K562 (cell line): ENCODE measurements around the gene C16orf96. TPM values are rescaled to one million over a fixed set of nuclear protein-coding genes. Genes with fewer than 3 reads are reported as not detected.
A peak's percentile ranks its signal among the peaks of the same experiment; 100 is the strongest.

Experiments used
- ATAC-seq: fragments of 200-7000 bp; cut with Tn5 transposase; 3 replicates; pipeline ENCODE4 v1.9.1; 2020; ENCODE audit warnings: moderate library complexity
- BruUV-seq: library from RNA; stranded (reverse); fragments of 400-500 nt; replicated peaks from 2 replicates; lab custom pipeline; 2021; lab: Mats Ljungman, UMichigan
- CTCF ChIA-PET: fragments of 300-600 bp; formaldehyde crosslinking; extraction: SDS; loops from one replicate; lab custom pipeline; 2021; ENCODE audit warnings: low intra/inter-chr PET ratio; lab: Yijun Ruan, JAX
- POLR2A ChIA-PET: fragments of 300-600, 350-650 bp; sonication (Branson Sonifier 250); formaldehyde crosslinking; extraction: SDS; loops from one replicate; lab custom pipeline; 2021; ENCODE audit warnings: antibody characterized with exemption, inconsistent platforms; lab: Yijun Ruan, JAX
- DNase-seq, 4 experiments: peaks; one replicate each; pipeline versions ENCODE4 v3.0.0 to v3.0.0-alpha.2; 2011 to 2018; ENCODE audit warnings: low spot score in 3 of 4, mixed read lengths in 3 of 4; ENCODE audit errors: extremely low read depth in 1 of 4
- FAIRE-seq: peaks from 2 replicates; lab custom pipeline; 2011; peaks lifted over from hg19 to GRCh38; lab: Jason Lieb, UNC
- H2AFZ ChIP-seq: 2 replicates; pipeline ENCODE4 v1.6.0; 2011; ENCODE audit warnings: low read depth, low read length, control low read depth, inconsistent platforms
- H3K27ac ChIP-seq: fragments of 200-600 bp; 3 replicates; pipeline ENCODE4 v1.8.0; 2011; ENCODE audit warnings: low read depth, mild to moderate bottlenecking, control low read depth, inconsistent platforms, low read length, moderate library complexity, mixed read lengths; ENCODE audit errors: extremely low read depth
- H3K27me3 ChIP-seq, 2 experiments: fragments of 300-600 bp in 1 of 2; 2 replicates in 1 of 2; 3 replicates in 1 of 2; pipeline versions ENCODE4 v1.6.0 to v1.8.0; 2011; ENCODE audit warnings: inconsistent platforms in 2 of 2, low read length in 2 of 2, mild to moderate bottlenecking in 1 of 2, mixed read lengths in 1 of 2, moderate library complexity in 1 of 2; ENCODE audit not compliant: control insufficient read depth in 2 of 2, insufficient read depth in 2 of 2
- H3K36me3 ChIP-seq: fragments of 300-600 bp; 3 replicates; pipeline ENCODE4 v1.8.0; 2011; ENCODE audit warnings: mild to moderate bottlenecking, low read length, inconsistent platforms; ENCODE audit not compliant: control insufficient read depth, insufficient read depth
- H3K4me1 ChIP-seq, 2 experiments: fragments of 200-600 bp in 1 of 2; replicated peaks in 1 of 2; 2 replicates in 1 of 2; 3 replicates in 1 of 2; pipeline versions ENCODE4 v1.5.1 to v1.8.0; 2011; ENCODE audit warnings: inconsistent platforms in 2 of 2, low read length in 2 of 2, mild to moderate bottlenecking in 1 of 2, mixed read lengths in 1 of 2, moderate library complexity in 1 of 2; ENCODE audit not compliant: control insufficient read depth in 2 of 2, insufficient read depth in 2 of 2
- H3K4me2 ChIP-seq: 2 replicates; pipeline ENCODE4 v1.6.1; 2011; ENCODE audit warnings: low read length, control low read depth, inconsistent platforms, mixed read lengths; ENCODE audit not compliant: insufficient read depth
- H3K4me3 ChIP-seq: fragments of 200-600 bp; sonication (generic), shearing (Covaris generic); 2 replicates; pipeline ENCODE4 v1.5.1; 2016; ENCODE audit warnings: control low read depth, inconsistent platforms
- H3K79me2 ChIP-seq: fragments of 200-600 bp; 3 replicates; pipeline ENCODE4 v1.8.0; 2011; ENCODE audit warnings: low read length, inconsistent platforms; ENCODE audit not compliant: control insufficient read depth, insufficient read depth
- H3K9ac ChIP-seq, 2 experiments: 2 replicates each; pipeline versions ENCODE4 v1.6.0 to v1.6.1; 2011; ENCODE audit warnings: low read depth in 2 of 2, low read length in 2 of 2, control low read depth in 1 of 2, inconsistent platforms in 1 of 2, mild to moderate bottlenecking in 1 of 2, mixed read lengths in 1 of 2; ENCODE audit not compliant: insufficient read depth in 1 of 2
- H3K9me1 ChIP-seq: one replicate; pipeline ENCODE4 v1.6.0; 2011; ENCODE audit warnings: inconsistent platforms, mild to moderate bottlenecking, low read length, moderate library complexity; ENCODE audit not compliant: control insufficient read depth, insufficient read depth
- H3K9me3 ChIP-seq: replicated peaks from 2 replicates; pipeline ENCODE4 v1.5.1; 2011; ENCODE audit warnings: low read depth, low read length, inconsistent platforms; ENCODE audit not compliant: control insufficient read depth, insufficient read depth
- H4K20me1 ChIP-seq: replicated peaks from 2 replicates; pipeline ENCODE4 v1.6.1; 2011; ENCODE audit warnings: low read length, inconsistent platforms, mixed read lengths; ENCODE audit not compliant: control insufficient read depth, insufficient read depth
- NONO ChIP-seq, 2 experiments: fragments of 200-400 bp in 1 of 2; fragments of 450-650 bp in 1 of 2; formaldehyde crosslinking in 1 of 2; IDR thresholded peaks; 2 replicates each; pipeline ENCODE4 v1.6.1; 2017; ENCODE audit warnings: low read depth in 2 of 2, mild to moderate bottlenecking in 2 of 2, moderate library complexity in 2 of 2, low read length in 1 of 2
- XRCC3 ChIP-seq: fragments of 450-650 bp; IDR thresholded peaks from 2 replicates; pipeline ENCODE4 v1.6.1; 2017; ENCODE audit warnings: mild to moderate bottlenecking, moderate library complexity
- ZNF121 ChIP-seq: sonication (generic); formaldehyde crosslinking; conservative IDR thresholded peaks from 2 replicates; pipeline ENCODE4 v1.8.0; 2022; ENCODE audit warnings: missing genetic modification reagents
- ZNF263 ChIP-seq: sonication (generic); formaldehyde crosslinking; IDR thresholded peaks from 2 replicates; pipeline ENCODE4 v1.8.0; 2022; ENCODE audit warnings: mild to moderate bottlenecking, missing genetic modification reagents, borderline replicate concordance
- ZNF644 ChIP-seq: fragments of 200-800 bp; sonication (Bioruptor generic); IDR thresholded peaks from 2 replicates; pipeline ENCODE4 v1.6.1; 2016; ENCODE audit warnings: low read depth, missing genetic modification characterization, missing compliant biosample characterization
- WGBS: fragments of 100-300 bp; shearing (Covaris generic); methylation state at CpG from one replicate; pipeline ENCODE4 v1.1.6; 2016; ENCODE audit warnings: low coverage, mixed read lengths; ENCODE audit not compliant: insufficient coverage; ENCODE audit errors: missing lambda C conversion rate; 5-methylcytosine and 5-hydroxymethylcytosine counted together
- in situ Hi-C: fragments of 300-500 bp; cut with MboI; formaldehyde crosslinking; loops from 4 replicates; pipeline ENCODE4 v1.15.0; 2018; ENCODE audit warnings: inconsistent platforms, mixed read lengths
- intact Hi-C: fragments of 100-400 bp; cut with micrococcal nuclease; formaldehyde crosslinking; loops from 2 replicates; pipeline ENCODE4 v1.14.2; 2022
- polyA plus RNA-seq, 8 experiments: library from polyadenylated mRNA; depleted of rRNA in 4 of 8; stranded (reverse) in 5 of 8; unstranded in 3 of 8; fragments of >200 nt; fragmentation: Nextera tagmentation in 2 of 8; fragmentation: Illumina TruSeq in 1 of 8; extraction: Ambion mirVana in 2 of 8; extraction: Trizol in 1 of 8; gene quantifications; 2 replicates each; pipeline versions ENCODE4 v1.2.1 to v1.2.3, GENCODE V29; 2011 to 2014; ENCODE audit warnings: inconsistent platforms in 1 of 8, missing spikeins in 1 of 8
- total RNA-seq, 7 experiments: library from RNA; depleted of rRNA in 6 of 7; stranded (reverse); fragments of >200 nt in 6 of 7; fragmentation: Illumina TruSeq in 2 of 7; extraction: Trizol in 2 of 7; gene quantifications; 2 replicates each; pipeline versions ENCODE4 v1.2.1 to v1.2.3, GENCODE V29; 2011 to 2021; ENCODE audit warnings: low replicate concordance in 1 of 7
- TF ChIP-seq, protein P1 (sequence below): fragments of 450-650 bp; IDR thresholded peaks from 2 replicates; pipeline ENCODE4 v1.6.1; 2016; ENCODE audit warnings: missing biosample characterization, missing genetic modification characterization

The C16orf96 gene
- total and polyA plus RNA-seq, 9 of the 15 experiments (the other 6 are each of a cell fraction or from before 2014, with no cell fraction given) = not detected

DNA sequence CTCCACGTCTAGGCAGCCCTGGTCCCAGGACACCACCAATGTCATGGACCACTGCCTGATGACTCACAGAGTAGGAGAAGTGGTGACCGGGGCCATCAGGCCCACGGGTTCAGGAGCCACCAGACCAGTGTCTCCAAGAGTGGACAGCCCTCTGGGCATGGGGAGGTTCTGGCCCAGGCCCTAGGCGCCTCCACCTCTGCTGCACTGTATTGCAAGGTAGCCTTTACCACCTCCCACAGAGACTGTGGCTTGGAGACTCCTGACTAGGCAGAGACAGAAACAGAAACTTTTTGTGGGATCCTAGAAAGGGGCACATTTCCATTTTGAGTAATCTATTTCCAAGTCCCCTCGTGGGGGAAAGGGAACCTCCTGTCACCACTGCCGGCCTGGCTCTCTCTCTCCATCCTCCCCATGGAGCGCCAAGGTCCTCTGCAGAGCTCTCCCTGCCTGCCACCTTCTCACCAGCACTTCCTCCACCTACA lies 20.5 kb upstream of the C16orf96 start:
- no peak for TF ChIP-seq ZNF121 (CRISPR knock-in tag)
- 0 out of 2 replicates have a peak, but pooled peaks have one; percentile 43 for TF ChIP-seq ZNF263 (CRISPR knock-in tag)
- in situ Hi-C loops = no loop called here
- H3K4me1 ChIP-seq = peaks cover 0 to 17% of the 10 kb centered on the region in 2 experiments; a peak in 2 of 5 replicates
- BruUV-seq = no TSS peak
- no peak overlapping the region for H3K4me3 ChIP-seq
- no peaks in the 10 kb centered on the region for H3K79me2 ChIP-seq
- H3K27me3 ChIP-seq = peaks cover 10 to 36% of the 10 kb centered on the region in 2 experiments; a peak in 4 of 5 replicates
- intact Hi-C loops = no loop called here
- H4K20me1 ChIP-seq = no peaks in the 10 kb centered on the region
- 9% methylated on average over 7 of the region's 7 CpGs for WGBS
- DNase-seq (no peak), FAIRE-seq (no peak), ATAC-seq (peak; percentile 28; the same call in 1 of the 3 replicates)
- H3K9me1 ChIP-seq = no peaks in the 10 kb centered on the region
- ChIA-PET CTCF (no interaction called here), POLR2A (interaction anchor here (0.8 to 1.0 kb wide), 3 partner anchors 10 to 71 kb away, joined by 4 to 5 read pairs (median 4); no protein-coding TSS in a partner anchor)
- H3K9me3 ChIP-seq = no peaks in the 10 kb centered on the region; the same call in none of the 2 replicates
- H3K4me2 ChIP-seq = no peak overlapping the region
- no peak overlapping the region for H2AFZ ChIP-seq
- H3K27ac ChIP-seq = no peak overlapping the region; the same call in 2 of the 3 replicates
- no peak overlapping the region; a peak in 1 of 4 replicates for H3K9ac ChIP-seq
- no peaks in the 10 kb centered on the region for H3K36me3 ChIP-seq

DNA sequence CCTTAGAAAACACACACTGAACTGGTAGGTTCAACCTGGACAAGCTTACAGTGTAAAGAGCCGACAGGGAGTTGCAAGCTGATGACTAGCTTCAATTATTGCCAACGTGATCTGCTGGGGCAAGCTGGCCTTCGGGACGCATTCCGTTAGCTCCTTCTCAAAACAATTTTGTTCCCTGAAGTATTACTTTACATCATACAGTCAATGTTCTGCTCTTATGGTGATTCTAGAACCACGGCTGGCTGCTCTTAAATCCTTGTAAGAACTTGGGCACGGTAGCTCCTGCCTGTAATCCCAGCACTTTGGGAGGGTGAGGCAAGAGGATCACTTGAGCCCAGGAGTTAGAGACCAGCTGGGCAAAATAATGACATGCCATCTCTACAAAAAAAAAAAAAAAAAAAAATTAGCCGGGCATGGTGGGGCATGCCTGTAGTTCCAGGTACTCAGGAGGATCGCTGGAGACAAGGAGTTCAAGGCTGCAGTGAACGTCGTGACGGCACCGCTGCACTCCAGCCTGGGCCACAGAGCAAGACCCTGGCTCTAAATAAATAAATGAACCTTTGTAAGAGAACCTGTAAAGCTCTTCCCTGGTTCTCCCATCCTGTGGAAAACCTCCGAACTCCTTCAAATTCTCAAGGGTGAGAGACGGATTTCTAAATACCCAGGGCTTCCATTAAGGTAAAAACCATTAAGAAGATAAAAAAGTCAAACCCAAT lies 19.6 kb upstream of the C16orf96 start:
- ATAC-seq = no peak
- intact Hi-C loops = no loop called here
- 9% methylated on average over 15 of the region's 15 CpGs for WGBS
- H3K79me2 ChIP-seq = no peaks in the 10 kb centered on the region
- no peak for FAIRE-seq
- BruUV-seq = no TSS peak
- no peaks in the 10 kb centered on the region; the same call in none of the 2 replicates for H3K9me3 ChIP-seq
- no peaks in the 10 kb centered on the region for H3K9me1 ChIP-seq
- H3K4me3 ChIP-seq = no peak overlapping the region
- ChIA-PET CTCF (no interaction called here), POLR2A (interaction anchor here (0.8 to 1.1 kb wide), 7 partner anchors 9 to 1541 kb away, joined by 3 to 5 read pairs (median 4); no protein-coding TSS in a partner anchor)
- H3K9ac ChIP-seq = no peak overlapping the region
- no peaks in the 10 kb centered on the region for H4K20me1 ChIP-seq
- H2AFZ ChIP-seq = no peak overlapping the region
- no peak overlapping the region for H3K4me2 ChIP-seq
- H3K27ac ChIP-seq = no peak overlapping the region
- TF ChIP-seq ZNF644 (tag) (no peak), XRCC3 (no peak), NONO (IDR thresholded peaks at IDR 0.05; ENCODE audit: low read depth in 2 of 2, low read length in 1 of 2) (no peak)
- TF ChIP-seq, protein P1, sequence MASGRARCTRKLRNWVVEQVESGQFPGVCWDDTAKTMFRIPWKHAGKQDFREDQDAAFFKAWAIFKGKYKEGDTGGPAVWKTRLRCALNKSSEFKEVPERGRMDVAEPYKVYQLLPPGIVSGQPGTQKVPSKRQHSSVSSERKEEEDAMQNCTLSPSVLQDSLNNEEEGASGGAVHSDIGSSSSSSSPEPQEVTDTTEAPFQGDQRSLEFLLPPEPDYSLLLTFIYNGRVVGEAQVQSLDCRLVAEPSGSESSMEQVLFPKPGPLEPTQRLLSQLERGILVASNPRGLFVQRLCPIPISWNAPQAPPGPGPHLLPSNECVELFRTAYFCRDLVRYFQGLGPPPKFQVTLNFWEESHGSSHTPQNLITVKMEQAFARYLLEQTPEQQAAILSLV (tag) = no peak
- in situ Hi-C loops = no loop called here
- no peaks in the 10 kb centered on the region for H3K36me3 ChIP-seq
- no peak for DNase-seq
- peaks cover 12 to 33% of the 10 kb centered on the region in 2 experiments for H3K27me3 ChIP-seq
- peaks cover 0 to 17% of the 10 kb centered on the region in 2 experiments; a peak in 2 of 5 replicates for H3K4me1 ChIP-seq
